ENCODE results near the gene KRT13. TPM values are rescaled to one million over a fixed set of nuclear protein-coding genes. Genes with fewer than 3 reads are reported as not detected.

KRT13 gene
- total RNA-seq, 2 experiments from 2014 or later = not detected

- Mint-ChIP-seq H3K27ac (no peak overlapping the region), H3K9me3 (no peaks in the 10 kb centered on the region), H3K4me3 (no peak overlapping the region), H3K27me3 (peaks cover 51% of the 10 kb centered on the region), H3K4me1 (peaks cover 2% of the 10 kb centered on the region), H3K36me3 (no peaks in the 10 kb centered on the region)
- DNase-seq = no peak
- POLR2A ChIA-PET = no interaction called here
- no peak for ATAC-seq (ENCODE audit: low read depth)
Measured at GRCh38 chr17:41532947-41533570, 27.6 kb upstream of the KRT13 start.

- POLR2A ChIA-PET = no interaction called here
- H3K4me1 Mint-ChIP-seq = peaks cover 2% of the 10 kb centered on the region
- ATAC-seq (ENCODE audit: low read depth) (no peak), DNase-seq (no peak)
- no peaks in the 10 kb centered on the region for H3K36me3 Mint-ChIP-seq
- peaks cover 57% of the 10 kb centered on the region for H3K27me3 Mint-ChIP-seq
- H3K9me3 Mint-ChIP-seq = no peaks in the 10 kb centered on the region
- H3K27ac Mint-ChIP-seq = no peak overlapping the region
- H3K4me3 Mint-ChIP-seq = no peak overlapping the region
Measured at GRCh38 chr17:41531993-41532392, 26.6 kb upstream of the KRT13 start.

- H3K27ac Mint-ChIP-seq = no peak overlapping the region
- H3K4me1 Mint-ChIP-seq = peaks cover 2% of the 10 kb centered on the region
- peaks cover 69% of the 10 kb centered on the region for H3K27me3 Mint-ChIP-seq
- ATAC-seq (ENCODE audit: low read depth) (no peak), DNase-seq (no peak)
- no peaks in the 10 kb centered on the region for H3K9me3 Mint-ChIP-seq
- H3K36me3 Mint-ChIP-seq = no peaks in the 10 kb centered on the region
- POLR2A ChIA-PET = no interaction called here
- no peak overlapping the region for H3K4me3 Mint-ChIP-seq
Measured at GRCh38 chr17:41530062-41531048, 24.9 kb upstream of the KRT13 start.

- no peaks in the 10 kb centered on the region for H3K36me3 Mint-ChIP-seq
Measured at GRCh38 chr17:41529491-41529915, 24.1 kb upstream of the KRT13 start.

DNA sequence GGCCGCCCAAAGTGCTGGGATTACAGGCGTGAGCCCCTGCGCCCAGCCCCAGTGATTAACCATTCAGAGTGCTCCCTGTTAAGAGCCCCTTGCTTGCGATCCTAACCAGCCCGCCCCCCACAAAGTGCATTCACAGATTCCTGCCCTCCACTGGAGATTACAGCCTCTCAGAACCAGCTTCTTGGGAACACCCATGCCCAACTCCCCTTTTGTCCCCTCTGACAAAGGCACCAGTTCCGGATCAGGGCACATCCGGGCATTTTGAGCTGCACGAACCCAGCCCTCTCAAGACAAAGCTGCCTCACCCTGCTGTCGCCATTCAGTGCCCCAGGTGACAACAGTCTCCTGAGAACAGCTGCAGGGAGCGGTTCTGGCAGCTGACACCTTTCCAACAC lies 23.5 kb upstream of the KRT13 start:
- Mint-ChIP-seq H3K4me3 (no peak overlapping the region), H3K9me3 (no peaks in the 10 kb centered on the region), H3K27me3 (peaks cover 66% of the 10 kb centered on the region), H3K4me1 (peaks cover 2% of the 10 kb centered on the region), H3K27ac (no peak overlapping the region), H3K36me3 (no peaks in the 10 kb centered on the region)
- POLR2A ChIA-PET = no interaction called here
- no peak for ATAC-seq (ENCODE audit: low read depth)
- DNase-seq = no peak

More at GRCh38 chr17:41529491-41529915, 24.1 kb upstream of the KRT13 start:
- peaks cover 66% of the 10 kb centered on the region for H3K27me3 Mint-ChIP-seq
- no peak overlapping the region for H3K27ac Mint-ChIP-seq
- no peaks in the 10 kb centered on the region for H3K9me3 Mint-ChIP-seq
- POLR2A ChIA-PET = no interaction called here
- H3K4me1 Mint-ChIP-seq = peaks cover 2% of the 10 kb centered on the region
- H3K4me3 Mint-ChIP-seq = no peak overlapping the region
- DNase-seq = no peak
- no peak for ATAC-seq (ENCODE audit: low read depth)

- H3K27me3 Mint-ChIP-seq = peaks cover 58% of the 10 kb centered on the region
- DNase-seq (peak; percentile 35), ATAC-seq (ENCODE audit: low read depth) (no peak)
- no peaks in the 10 kb centered on the region for H3K36me3 Mint-ChIP-seq
- H3K4me3 Mint-ChIP-seq = peak overlapping the region; percentile 39
- peaks cover 2% of the 10 kb centered on the region for H3K4me1 Mint-ChIP-seq
- H3K9me3 Mint-ChIP-seq = no peaks in the 10 kb centered on the region
- POLR2A ChIA-PET = no interaction called here
- no peak overlapping the region for H3K27ac Mint-ChIP-seq
Measured at GRCh38 chr17:41527063-41528023, 21.9 kb upstream of the KRT13 start.

DNA sequence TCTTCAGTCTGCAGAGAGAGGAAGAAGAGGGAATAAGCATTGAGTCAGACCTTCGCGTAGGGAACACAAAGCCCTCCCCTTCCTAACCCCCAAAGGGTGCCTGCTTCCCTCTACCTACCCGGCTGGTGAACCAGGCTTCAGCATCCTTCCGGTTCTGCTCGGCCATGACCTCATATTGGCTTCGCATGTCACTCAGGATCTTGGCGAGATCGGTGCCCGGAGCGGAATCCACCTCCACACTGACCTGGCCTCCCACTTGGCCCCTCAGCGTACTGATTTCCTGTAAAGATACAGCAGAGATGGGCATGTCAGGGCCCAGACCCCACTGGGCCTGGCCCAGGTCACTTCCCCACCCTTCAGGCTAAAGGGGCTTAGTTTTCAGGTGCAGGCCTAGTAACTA lies 18.8 kb upstream of the KRT13 start:
- DNase-seq (no peak), ATAC-seq (ENCODE audit: low read depth) (no peak)
- Mint-ChIP-seq H3K4me1 (peaks cover 2% of the 10 kb centered on the region), H3K4me3 (no peak overlapping the region), H3K9me3 (no peaks in the 10 kb centered on the region), H3K27ac (no peak overlapping the region), H3K27me3 (peaks cover 32% of the 10 kb centered on the region), H3K36me3 (no peaks in the 10 kb centered on the region)
- POLR2A ChIA-PET = no interaction called here

- H3K9me3 Mint-ChIP-seq = no peaks in the 10 kb centered on the region
- no peak for DNase-seq
- ATAC-seq (ENCODE audit: low read depth) = no peak
- H3K27ac Mint-ChIP-seq = no peak overlapping the region
- peaks cover 2% of the 10 kb centered on the region for H3K4me1 Mint-ChIP-seq
- no peaks in the 10 kb centered on the region for H3K36me3 Mint-ChIP-seq
- H3K4me3 Mint-ChIP-seq = no peak overlapping the region
- POLR2A ChIA-PET = no interaction called here
- H3K27me3 Mint-ChIP-seq = peaks cover 28% of the 10 kb centered on the region
Measured at GRCh38 chr17:41523787-41524186, 18.4 kb upstream of the KRT13 start.

DNA sequence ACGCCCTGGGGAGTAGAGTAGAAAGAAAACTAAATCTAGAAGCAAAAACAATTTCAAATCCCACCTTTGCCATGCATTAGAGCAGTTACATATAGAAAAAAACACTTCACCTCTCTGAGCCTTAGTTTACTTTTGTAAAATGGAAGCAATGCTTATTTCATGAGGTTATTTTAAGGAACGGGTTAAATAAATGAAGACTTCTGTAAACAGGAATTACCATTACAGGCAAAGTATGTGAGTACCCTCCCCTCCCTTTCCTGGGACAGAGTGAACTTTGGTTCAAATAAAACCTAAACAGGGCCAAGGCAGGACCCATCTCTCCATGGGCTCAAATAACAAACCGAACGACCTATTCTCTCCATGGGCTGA lies 17.8 kb upstream of the KRT13 start:
- Mint-ChIP-seq H3K27ac (no peak overlapping the region), H3K9me3 (no peaks in the 10 kb centered on the region), H3K4me1 (no peaks in the 10 kb centered on the region), H3K36me3 (no peaks in the 10 kb centered on the region), H3K4me3 (no peak overlapping the region), H3K27me3 (peaks cover 22% of the 10 kb centered on the region)
- POLR2A ChIA-PET = no interaction called here
- DNase-seq = no peak
- ATAC-seq (ENCODE audit: low read depth) = no peak

GRCh38 chr17:41522301-41523224 lies 17.2 kb upstream of the KRT13 start:
- ATAC-seq (ENCODE audit: low read depth) = no peak
- Mint-ChIP-seq H3K4me1 (no peaks in the 10 kb centered on the region), H3K4me3 (no peak overlapping the region), H3K36me3 (no peaks in the 10 kb centered on the region), H3K27ac (no peak overlapping the region), H3K9me3 (no peaks in the 10 kb centered on the region), H3K27me3 (peaks cover 17% of the 10 kb centered on the region)
- DNase-seq = no peak
- POLR2A ChIA-PET = interaction anchor here (0.7 kb wide), 1 partner anchor 963 kb away, joined by 5 read pairs; no protein-coding TSS in a partner anchor

- no peak for DNase-seq
- no peak overlapping the region for H3K27ac Mint-ChIP-seq
- no peak overlapping the region for H3K4me3 Mint-ChIP-seq
- H3K9me3 Mint-ChIP-seq = no peaks in the 10 kb centered on the region
- no peaks in the 10 kb centered on the region for H3K36me3 Mint-ChIP-seq
- ATAC-seq (ENCODE audit: low read depth) = no peak
- no peaks in the 10 kb centered on the region for H3K4me1 Mint-ChIP-seq
- POLR2A ChIA-PET = interaction anchor here (0.7 kb wide), 1 partner anchor 963 kb away, joined by 5 read pairs; no protein-coding TSS in a partner anchor
- H3K27me3 Mint-ChIP-seq = peaks cover 9% of the 10 kb centered on the region
Measured at GRCh38 chr17:41521574-41522261, 16.3 kb upstream of the KRT13 start.

Data from activated naive CD8-positive, alpha-beta T cell treated with anti-CD3 and anti-CD28 coated beads, Interleukin-2, amount 10 ng/mL, durations not matched to agents 7 days and 5 days (primary cell).